HG03196 (cell line): ENCODE data around the gene PRTFDC1.
A peak's percentile ranks its signal among the peaks of the same experiment; 100 is the strongest.
"Not testable (repeated sequence)": the region's sequence is repeated elsewhere in the genome, so short reads cannot be mapped to it uniquely, and the experiment has no call there.

Experiments used
- ATAC-seq: cut with Tn5 transposase; IDR thresholded peaks from one replicate; pipeline ENCODE4 v1.9.1; 2021; ENCODE audit not compliant: unreplicated experiment

The PRTFDC1 gene

GRCh38 chr10:24849501-24850299 is 102.7 kb downstream of the PRTFDC1 start:
- no peak for ATAC-seq

GRCh38 chr10:24849051-24849450 is 103.4 kb downstream of the PRTFDC1 start:
- ATAC-seq: no peak

GRCh38 chr10:24848195-24848594 is 104.2 kb downstream of the PRTFDC1 start:
- ATAC-seq: no peak

GRCh38 chr10:24847112-24848070 is 105.0 kb downstream of the PRTFDC1 start:
- ATAC-seq: no peak

- no peak for ATAC-seq
Measured at GRCh38 chr10:24844742-24845141, 107.7 kb downstream of the PRTFDC1 start.

DNA sequence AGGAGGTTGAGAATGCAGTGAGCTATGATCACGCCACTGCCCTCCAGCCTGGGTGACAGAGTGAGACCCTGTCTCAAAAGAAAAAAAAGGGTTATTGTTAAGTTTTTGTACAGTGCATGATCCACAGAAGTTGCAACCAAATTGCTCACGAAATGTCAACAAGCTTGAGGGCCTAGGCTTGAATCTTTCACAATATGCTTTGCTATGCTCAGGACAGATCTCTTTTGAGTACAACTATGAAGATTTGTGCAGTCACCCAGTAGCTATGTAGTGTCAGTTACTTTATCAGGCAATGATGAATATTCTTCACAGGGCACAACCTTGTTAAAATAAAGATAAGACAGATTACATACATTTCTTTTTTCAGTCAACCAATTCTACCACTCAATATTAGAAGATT is 109.2 kb downstream of the PRTFDC1 start:
- no peak for ATAC-seq

- no peak for ATAC-seq
Measured at GRCh38 chr10:24842856-24843255, 109.5 kb downstream of the PRTFDC1 start.

- ATAC-seq: no peak
Measured at GRCh38 chr10:24841530-24841929, 110.9 kb downstream of the PRTFDC1 start.

DNA sequence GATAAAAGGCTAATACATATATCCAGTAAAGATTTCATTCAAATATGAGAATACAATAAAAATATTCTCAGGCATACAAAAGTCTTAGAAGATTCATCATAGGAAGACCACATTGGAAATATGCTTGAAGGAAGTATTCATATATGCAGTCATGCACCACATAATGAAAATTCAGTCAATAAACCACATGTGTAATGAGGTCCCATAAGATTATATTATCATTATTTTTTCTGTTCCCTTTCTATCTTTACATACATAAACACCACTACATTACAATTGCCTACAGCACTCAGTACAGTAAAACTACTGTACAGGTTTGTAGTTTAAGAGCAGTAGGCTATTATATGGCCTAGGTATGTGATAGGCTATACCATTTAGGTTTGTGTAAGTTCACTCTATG is 111.6 kb downstream of the PRTFDC1 start:
- ATAC-seq: no peak

- ATAC-seq: not testable (repeated sequence)
Measured at GRCh38 chr10:24837781-24838180, 114.6 kb downstream of the PRTFDC1 start.

DNA sequence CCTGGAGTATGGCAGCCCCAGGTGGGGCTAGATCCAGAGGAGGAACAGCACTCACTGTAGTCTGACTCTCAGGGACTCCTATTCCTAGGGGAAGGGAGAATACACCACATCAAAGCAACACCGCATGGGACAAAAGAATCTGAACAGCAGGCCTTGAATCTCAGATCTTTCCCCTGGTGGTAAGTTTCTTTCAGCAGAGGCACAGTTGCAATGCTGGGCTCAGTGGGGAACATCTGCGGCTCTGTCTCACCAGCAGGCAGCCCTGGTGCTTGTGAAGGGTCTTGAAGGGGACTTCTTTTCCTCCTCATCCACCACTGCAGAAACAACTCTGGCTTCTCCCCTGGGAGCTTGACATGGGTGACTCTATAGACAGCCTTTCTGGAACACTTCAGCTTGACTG is 117.5 kb downstream of the PRTFDC1 start:
- ATAC-seq: no peak

DNA sequence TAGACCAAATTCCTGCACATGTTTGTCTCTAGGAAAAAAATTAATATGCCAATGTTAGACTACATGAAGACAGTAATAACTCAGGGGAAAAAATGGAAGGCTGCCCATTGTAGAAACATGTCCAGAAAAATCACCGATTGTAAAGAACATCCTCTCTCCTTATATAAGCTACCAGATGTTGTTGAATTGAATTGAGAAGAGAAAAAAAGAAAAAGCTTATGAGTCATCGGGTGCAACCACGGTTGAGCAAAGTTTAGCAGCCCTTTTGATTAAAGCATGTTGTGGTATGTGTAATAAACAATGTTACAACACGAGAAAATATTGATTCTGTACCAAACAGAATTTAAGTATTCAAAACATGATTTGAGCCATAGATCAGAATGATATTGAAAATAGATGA is 126.4 kb downstream of the PRTFDC1 start:
- no peak for ATAC-seq

DNA sequence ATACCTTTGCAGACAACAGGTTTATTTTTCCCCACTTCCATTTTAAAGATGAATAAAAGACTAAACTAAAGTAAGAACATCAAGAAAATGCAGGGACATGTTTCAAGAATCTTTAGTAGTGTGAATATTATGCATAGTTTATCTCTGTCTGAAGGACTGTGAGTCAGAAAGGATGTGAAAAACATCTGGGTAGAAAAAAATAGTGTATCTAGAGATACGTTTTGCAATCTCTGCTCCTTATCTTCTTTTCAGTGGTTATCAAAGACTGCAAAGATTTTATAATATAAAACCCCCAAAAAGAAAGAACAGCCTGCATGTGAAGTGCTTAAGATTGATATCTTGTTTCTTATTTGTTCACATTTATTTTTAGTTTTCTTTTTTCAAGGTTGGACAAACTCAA is 126.9 kb downstream of the PRTFDC1 start:
- ATAC-seq: no peak

- ATAC-seq: no peak
Measured at GRCh38 chr10:24824536-24824935, 127.9 kb downstream of the PRTFDC1 start.

DNA sequence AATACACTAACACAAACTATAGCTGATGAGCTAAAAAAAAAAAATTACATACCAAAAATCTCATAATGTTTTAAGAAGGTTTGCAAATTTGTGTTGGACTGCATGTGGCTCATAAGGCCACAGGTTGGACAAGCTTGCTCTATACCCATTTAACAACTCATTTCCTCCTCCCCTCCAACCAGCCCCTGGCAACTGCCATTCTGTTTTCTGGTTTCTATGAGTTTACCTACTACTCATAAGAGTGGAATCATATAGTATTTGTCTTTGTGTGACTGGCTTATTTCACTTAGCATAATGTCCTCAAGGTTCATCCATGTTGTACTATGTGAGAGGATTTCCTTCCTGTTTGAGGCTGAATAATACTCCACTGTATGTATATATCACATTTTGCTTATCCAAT is 128.3 kb downstream of the PRTFDC1 start:
- ATAC-seq: no peak

DNA sequence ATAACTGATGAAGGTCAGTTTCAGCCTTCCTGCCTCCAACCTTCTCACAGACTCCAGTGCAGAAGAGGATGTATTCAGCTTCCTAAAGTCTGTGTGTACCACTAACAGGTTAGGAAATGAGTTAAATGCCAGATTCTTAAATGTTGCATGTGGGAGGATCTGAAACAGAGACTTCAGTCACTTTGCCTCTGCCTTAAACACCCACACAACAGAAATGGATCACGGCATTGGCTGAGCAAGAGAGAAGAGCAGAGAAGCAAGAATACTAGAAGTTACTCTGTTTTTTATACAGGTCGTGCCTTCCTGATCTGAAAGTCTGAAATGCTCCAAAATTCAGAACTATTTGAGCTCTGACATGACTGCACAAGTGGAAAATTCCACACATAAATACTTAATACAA is 129.8 kb downstream of the PRTFDC1 start:
- ATAC-seq: peak; percentile 54

- no peak for ATAC-seq
Measured at GRCh38 chr10:24821986-24822385, 130.4 kb downstream of the PRTFDC1 start.

DNA sequence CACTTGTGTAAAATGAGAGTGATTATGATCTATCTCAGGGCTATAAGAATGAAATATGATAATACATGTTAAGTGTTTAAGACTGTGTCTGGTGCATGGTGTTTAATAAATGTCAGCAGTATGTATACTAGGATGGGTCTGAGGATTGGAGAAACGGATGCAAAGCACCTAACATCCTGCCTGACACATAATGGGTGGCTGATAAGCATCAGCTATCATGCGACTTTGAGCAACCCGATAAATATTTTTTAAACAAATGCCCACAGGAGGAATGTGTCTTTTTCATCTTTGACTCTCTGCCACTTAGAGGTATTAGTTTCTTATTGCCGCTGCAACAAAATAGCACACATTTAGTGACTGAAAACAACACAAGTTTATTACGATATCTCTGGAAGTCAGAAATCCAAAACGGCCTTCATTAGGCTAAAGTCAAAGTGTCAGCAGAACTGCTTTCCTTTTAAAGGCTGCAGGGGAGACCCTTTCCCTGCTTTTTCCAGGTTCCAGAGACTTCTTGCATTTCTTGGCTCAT is 135.5 kb downstream of the PRTFDC1 start:
- ATAC-seq: no peak

- no peak for ATAC-seq
Measured at GRCh38 chr10:24814568-24815313, 137.7 kb downstream of the PRTFDC1 start.

- no peak for ATAC-seq
Measured at GRCh38 chr10:24813856-24814255, 138.6 kb downstream of the PRTFDC1 start.

DNA sequence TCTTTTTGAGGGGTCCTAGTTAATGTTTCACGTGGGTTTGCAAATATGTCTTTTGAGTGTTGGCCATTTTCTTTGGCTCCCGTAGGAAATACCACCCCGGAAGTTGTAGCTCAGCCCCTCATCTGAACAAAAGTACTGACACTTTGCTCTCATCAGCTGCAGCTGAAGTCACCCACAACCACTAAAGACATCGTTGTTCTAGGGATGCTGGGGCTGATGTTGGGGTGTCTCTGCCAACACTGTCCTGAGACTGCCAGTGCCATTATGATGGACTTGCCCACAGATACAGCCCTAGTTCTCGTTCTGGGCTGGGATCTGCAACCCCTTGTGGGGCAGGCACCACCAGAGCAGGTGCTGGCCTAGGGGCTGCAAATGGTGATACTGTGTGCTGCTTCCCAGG is 146.1 kb downstream of the PRTFDC1 start:
- ATAC-seq: no peak
